PC-9 (cell line): ENCODE measurements around the gene PITX1. TPM values are rescaled to one million over a fixed set of nuclear protein-coding genes. Genes with fewer than 3 reads are reported as not detected.

ENCODE experiments used
- BruUV-seq: library from RNA; stranded (reverse); fragments of 400-500 nt; replicated peaks from 2 replicates; lab custom pipeline; 2021; lab: Mats Ljungman, UMichigan
- CTCF ChIA-PET: fragments of 300-600 bp; sonication (Branson Sonifier 250); formaldehyde crosslinking; loops from one replicate; lab custom pipeline; 2022; ENCODE audit warnings: antibody characterized with exemption; lab: Charles Lee
- POLR2A ChIA-PET: fragments of 300-600 bp; sonication (Branson Sonifier 250); formaldehyde crosslinking; loops from one replicate; lab custom pipeline; 2022; ENCODE audit warnings: antibody characterized with exemption; ENCODE audit not compliant: unreplicated experiment; lab: Charles Lee
- DNase-seq, 2 experiments: peaks; one replicate each; pipeline versions ENCODE4 v3.0.0 to v3.0.0-alpha.2; 2015 to 2022; ENCODE audit warnings: mixed read lengths in 1 of 2
- H2AFZ ChIP-seq: fragments of 200-600 bp; sonication (generic); 2 replicates; pipeline ENCODE4 v1.8.1; 2017; ENCODE audit warnings: antibody characterized with exemption
- H3F3A ChIP-seq: fragments of 200-600 bp; sonication (generic); 2 replicates; pipeline ENCODE4 v1.8.1; 2017; ENCODE audit warnings: antibody characterized with exemption, mild to moderate bottlenecking, low read depth; ENCODE audit not compliant: insufficient read depth
- H3K27ac ChIP-seq: fragments of 200-600 bp; sonication (generic); 2 replicates; pipeline ENCODE4 v1.6.1; 2016; ENCODE audit warnings: mixed run types
- H3K27me3 ChIP-seq: fragments of 200-600 bp; sonication (generic); 2 replicates; pipeline ENCODE4 v1.6.1; 2016; ENCODE audit warnings: low read depth, mixed run types; ENCODE audit not compliant: insufficient read depth
- H3K36me3 ChIP-seq: fragments of 200-600 bp; sonication (generic); 2 replicates; pipeline ENCODE4 v1.6.1; 2016; ENCODE audit warnings: low read depth, mixed run types
- H3K4me1 ChIP-seq: fragments of 200-600 bp; sonication (generic); replicated peaks from 2 replicates; pipeline ENCODE4 v1.6.1; 2016; ENCODE audit warnings: mixed run types; ENCODE audit not compliant: insufficient read depth
- H3K4me2 ChIP-seq: fragments of 200-600 bp; sonication (generic); 2 replicates; pipeline ENCODE4 v1.6.1; 2017; ENCODE audit warnings: mixed run types
- H3K4me3 ChIP-seq: fragments of 200-600 bp; sonication (generic); 2 replicates; pipeline ENCODE4 v1.6.1; 2016; ENCODE audit warnings: mixed run types
- H3K79me2 ChIP-seq: fragments of 200-600 bp; sonication (generic); 2 replicates; pipeline ENCODE4 v1.6.1; 2017; ENCODE audit warnings: low read depth, mixed run types
- H3K9me2 ChIP-seq: fragments of 200-600 bp; sonication (generic); 2 replicates; pipeline ENCODE4 v1.8.1; 2017; ENCODE audit warnings: mild to moderate bottlenecking; ENCODE audit not compliant: insufficient read depth
- H3K9me3 ChIP-seq: fragments of 200-600 bp; sonication (generic); 2 replicates; pipeline ENCODE4 v1.8.1; 2016; ENCODE audit warnings: low read depth; ENCODE audit not compliant: insufficient read depth
- H4K20me1 ChIP-seq: fragments of 200-600 bp; sonication (generic); 2 replicates; pipeline ENCODE4 v1.8.1; 2017; ENCODE audit not compliant: insufficient read depth
- CTCF ChIP-seq: fragments of 200-600 bp; sonication (generic); conservative IDR thresholded peaks from 2 replicates; pipeline ENCODE4 v1.6.1; 2017; ENCODE audit warnings: mixed run types, antibody characterized with exemption, mild to moderate bottlenecking, moderate library complexity
- EZH2 ChIP-seq: fragments of 200-600 bp; sonication (generic); IDR thresholded peaks from 2 replicates; pipeline ENCODE4 v1.8.0; 2017; ENCODE audit warnings: antibody characterized with exemption, low read depth
- intact Hi-C: fragments of 100-400 bp; cut with micrococcal nuclease; formaldehyde crosslinking; loops from one replicate; pipeline ENCODE4 v1.10.0; 2022; ENCODE audit not compliant: unreplicated experiment
- total RNA-seq: library from RNA; stranded (reverse); gene quantifications from 2 replicates; pipeline ENCODE4 v1.2.3, GENCODE V29; 2021

Gene PITX1
- total RNA-seq, 1 experiment from 2014 or later = 27.8 TPM

- TSS peak; percentile 73 for BruUV-seq
- no peaks in the 10 kb centered on the region for H3K27me3 ChIP-seq
- peaks cover 5% of the 10 kb centered on the region; the same call in 1 of the 2 replicates for H3F3A ChIP-seq
- DNase-seq = peak; percentile 62 to 79
- POLR2A ChIA-PET = no interaction called here
- H3K4me1 ChIP-seq = peaks cover 17% of the 10 kb centered on the region
- peak overlapping the region; percentile 81 for H2AFZ ChIP-seq
- CTCF ChIA-PET = no interaction called here
- H4K20me1 ChIP-seq = no peaks in the 10 kb centered on the region
- H3K9me3 ChIP-seq = no peaks in the 10 kb centered on the region
- H3K9me2 ChIP-seq = no peaks in the 10 kb centered on the region
- H3K27ac ChIP-seq = peak overlapping the region; percentile 70
- peak overlapping the region; percentile 89 for H3K4me2 ChIP-seq
- H3K79me2 ChIP-seq = peaks cover 41% of the 10 kb centered on the region
- no peaks in the 10 kb centered on the region for H3K36me3 ChIP-seq
- H3K4me3 ChIP-seq = peak overlapping the region; percentile 100
- intact Hi-C loops = loop anchor here (2.0 to 10.0 kb wide), 2 partner anchors 50 to 94 kb away; no protein-coding TSS in a partner anchor
- TF ChIP-seq EZH2 (no peak), CTCF (no peak)
Observed at GRCh38 chr5:135034236-135034962, 371 bp upstream of the PITX1 start.

DNA sequence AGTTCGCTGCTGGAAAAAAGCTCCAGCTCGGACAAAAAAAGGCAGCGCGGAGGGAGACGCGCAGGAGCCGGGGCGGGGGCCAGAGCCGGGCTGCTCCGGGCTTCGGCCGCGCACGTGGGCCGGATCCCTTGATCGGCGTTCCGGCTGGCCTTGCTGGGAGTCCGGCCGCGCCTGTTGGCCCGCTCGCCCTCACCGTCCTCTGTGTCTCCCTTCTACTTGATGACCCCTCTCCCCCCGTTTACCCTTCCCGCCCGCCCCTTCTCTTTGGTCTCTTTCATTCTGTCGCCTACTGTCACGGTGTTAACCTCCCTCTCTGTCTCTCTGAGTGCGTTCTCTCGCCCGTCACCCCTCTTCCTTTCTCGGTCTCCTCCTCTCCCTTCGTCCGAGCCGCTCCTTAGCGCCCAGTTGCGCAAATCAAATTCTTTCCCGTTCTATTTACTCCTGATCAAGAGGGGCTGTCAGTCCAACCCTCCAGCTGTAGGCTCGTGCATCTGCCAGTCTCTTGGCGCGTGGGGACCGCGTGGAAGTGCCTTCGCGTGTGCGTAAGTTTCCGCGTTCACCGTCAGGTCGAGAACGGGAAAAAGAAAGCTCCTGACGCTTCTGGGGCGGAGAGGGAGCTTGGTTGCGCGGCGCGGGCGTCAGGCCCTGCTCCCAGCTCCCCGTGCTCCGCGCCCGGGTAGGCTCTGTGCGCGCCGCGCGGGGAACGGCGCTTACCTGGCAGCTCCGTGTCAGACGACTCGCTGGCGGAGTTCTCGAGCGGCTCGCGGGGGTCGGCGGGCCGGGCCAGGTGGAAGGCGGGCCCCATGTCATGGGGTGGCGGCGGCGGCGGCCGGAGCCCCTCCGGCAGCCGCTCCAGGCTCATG lies 798 bp downstream of the PITX1 start:
- TF ChIP-seq CTCF = no peak
- TF ChIP-seq EZH2 = no peak
- Histone ChIP-seq H3K9me3 (no peaks in the 10 kb centered on the region), H3K36me3 (no peaks in the 10 kb centered on the region), H3K4me1 (peaks cover 17% of the 10 kb centered on the region), H3K79me2 (peaks cover 48% of the 10 kb centered on the region), H3F3A (peaks cover 5% of the 10 kb centered on the region; the same call in 1 of the 2 replicates), H4K20me1 (no peaks in the 10 kb centered on the region), H3K27me3 (no peaks in the 10 kb centered on the region), H3K4me2 (peak overlapping the region; percentile 92), H3K4me3 (peak overlapping the region; percentile 100), H2AFZ (peak overlapping the region; percentile 95), H3K27ac (peak overlapping the region; percentile 63), H3K9me2 (no peaks in the 10 kb centered on the region)
- DNase-seq = peak in 1 of 2 experiments; percentile 33
- POLR2A ChIA-PET = interaction anchor here (0.6 to 0.8 kb wide), 3 partner anchors 107 to 1029 kb away, joined by 3 to 5 read pairs (median 4); partner anchors contain the start of gene PCBD2
- intact Hi-C loops = loop anchor here (2.0 to 10.0 kb wide), 2 partner anchors 52 to 154 kb away; no protein-coding TSS in a partner anchor
- CTCF ChIA-PET = no interaction called here
- BruUV-seq = no TSS peak

DNA sequence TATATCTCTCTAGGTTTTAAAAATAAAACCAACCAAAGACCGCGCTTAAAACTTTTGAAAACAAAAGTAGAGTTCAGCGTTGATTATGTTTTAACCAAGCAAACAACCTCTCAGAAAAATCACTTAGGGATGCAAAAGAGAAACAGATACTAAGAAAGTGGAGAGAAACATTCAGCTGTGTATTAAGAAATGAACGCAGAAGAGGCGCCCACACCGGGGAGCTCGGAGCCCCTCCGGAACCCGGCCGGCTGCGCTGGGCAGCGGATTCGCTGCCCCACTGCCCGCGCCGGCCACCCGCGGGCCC lies 1.4 kb downstream of the PITX1 start:
- Histone ChIP-seq H3K4me3 (peak overlapping the region; percentile 100), H3K9me2 (no peaks in the 10 kb centered on the region), H3K27ac (peak overlapping the region; percentile 30), H3K4me2 (peak overlapping the region; percentile 92), H3F3A (peaks cover 5% of the 10 kb centered on the region; the same call in 1 of the 2 replicates), H3K36me3 (no peaks in the 10 kb centered on the region), H4K20me1 (no peaks in the 10 kb centered on the region), H3K4me1 (peaks cover 17% of the 10 kb centered on the region), H3K79me2 (peaks cover 48% of the 10 kb centered on the region), H2AFZ (peak overlapping the region; percentile 95), H3K9me3 (no peaks in the 10 kb centered on the region), H3K27me3 (no peaks in the 10 kb centered on the region)
- TF ChIP-seq EZH2 (no peak), CTCF (no peak)
- DNase-seq = no peak
- POLR2A ChIA-PET = interaction anchor here (0.8 kb wide), 1 partner anchor 128 kb away, joined by 3 read pairs; the partner anchor contains the start of gene PCBD2
- intact Hi-C loops = loop anchor here (2.0 to 10.0 kb wide), 2 partner anchors 52 to 154 kb away; no protein-coding TSS in a partner anchor
- CTCF ChIA-PET = no interaction called here
- no TSS peak for BruUV-seq
